DMS114 treated with DMSO at 0.1 percent for 48 hours (cell line): Measurements from ENCODE around the gene ITLN2.
"Not testable (repeated sequence)": the region's sequence is repeated elsewhere in the genome, so short reads cannot be mapped to it uniquely, and the experiment has no call there.

ENCODE experiments used
- DNase-seq: peaks from one replicate; lab custom pipeline; 2025; ENCODE audit not compliant: unreplicated experiment; lab: John Stamatoyannopoulos, UW

The ITLN2 gene

DNA sequence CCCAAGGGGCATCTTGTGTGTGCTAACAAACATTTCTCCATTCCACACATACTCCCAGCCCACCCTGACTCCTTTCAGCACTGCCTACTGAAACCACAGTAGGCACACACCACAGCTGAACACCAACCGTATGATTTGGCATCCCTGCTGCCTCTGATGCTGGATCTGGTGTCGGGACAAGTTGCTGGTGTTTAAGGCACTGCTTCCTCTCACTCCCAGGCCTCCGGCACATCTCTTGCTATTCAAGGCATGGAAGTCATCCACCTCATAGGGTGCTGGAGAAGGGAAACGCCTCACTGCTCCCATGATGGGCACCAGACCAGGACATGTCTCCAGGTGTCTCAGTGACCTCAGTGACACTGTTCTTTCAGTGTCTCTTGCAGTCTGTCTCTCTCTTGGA is 2.4 kb upstream of the ITLN2 start:
- no peak for DNase-seq

DNA sequence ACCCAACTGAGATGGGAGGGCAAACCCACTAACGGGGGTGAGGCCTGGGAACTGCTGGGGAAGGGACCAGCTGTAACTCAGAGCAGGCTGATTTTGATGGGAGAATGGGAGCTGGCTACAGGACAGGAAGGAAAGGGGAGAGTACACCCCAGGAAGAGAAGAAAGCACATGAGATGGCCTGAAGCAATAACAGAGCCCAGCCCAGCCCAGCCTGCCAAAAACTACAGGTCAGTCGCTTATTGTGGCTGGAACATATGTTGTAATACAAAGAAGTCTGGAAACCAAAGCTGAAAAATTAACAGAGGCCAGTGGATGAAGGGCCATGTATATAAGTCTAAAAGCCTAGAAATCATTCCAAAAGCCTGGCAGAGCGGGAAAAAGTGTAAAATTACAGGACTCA is 1.6 kb downstream of the ITLN2 start:
- DNase-seq = no peak

DNA sequence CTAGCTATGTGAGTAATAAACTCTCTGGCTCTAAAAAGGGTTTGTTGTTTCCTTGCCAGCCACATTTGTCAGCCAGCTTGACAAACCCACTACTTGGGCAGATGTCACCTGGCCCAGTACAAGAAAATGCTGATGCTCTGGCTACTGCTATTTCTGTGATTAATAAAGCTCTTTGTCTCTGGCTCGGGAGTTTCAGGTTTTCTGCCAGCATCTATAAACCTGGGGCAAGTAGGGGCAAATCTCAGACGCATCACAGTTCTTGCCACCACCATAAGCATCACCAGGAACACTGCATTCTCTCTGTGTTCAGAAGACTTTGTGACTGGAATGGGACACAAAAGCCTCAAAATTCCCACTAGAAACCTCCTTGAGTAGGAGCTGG is 2.5 kb downstream of the ITLN2 start:
- DNase-seq = no peak

DNA sequence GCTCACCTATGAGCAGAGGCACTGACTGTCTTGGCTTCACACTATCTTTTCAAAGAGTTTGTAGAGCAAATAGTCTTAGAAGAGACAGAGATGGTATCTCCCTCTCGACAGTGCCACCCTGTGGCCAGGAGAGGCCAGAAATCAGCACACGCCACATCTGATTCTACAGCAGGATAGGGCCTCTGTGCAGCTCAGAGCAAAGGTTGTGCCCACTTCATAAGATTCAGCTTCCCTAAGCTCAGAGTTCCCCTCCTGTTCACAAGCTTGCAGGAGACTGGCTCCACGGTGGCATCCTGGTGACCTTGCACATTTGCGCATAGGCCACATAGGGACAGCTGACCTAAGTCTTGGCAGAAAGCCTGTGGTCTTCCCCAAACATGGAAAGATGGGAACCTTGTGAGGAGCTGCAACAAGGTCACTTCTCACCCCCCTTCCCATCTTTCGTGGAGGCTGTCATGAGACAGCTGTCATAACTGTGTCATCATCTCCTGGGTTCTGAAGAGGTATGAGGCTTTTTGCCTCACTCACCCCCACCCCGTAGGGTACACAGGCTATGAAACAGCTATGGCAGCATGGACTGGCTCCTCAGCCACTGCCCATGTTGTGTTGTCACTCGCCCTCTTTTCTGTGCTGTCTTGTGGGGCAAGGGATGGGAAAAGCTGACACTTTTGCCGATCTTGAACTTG is 3.0 kb downstream of the ITLN2 start:
- peak; percentile 43 for DNase-seq

DNA sequence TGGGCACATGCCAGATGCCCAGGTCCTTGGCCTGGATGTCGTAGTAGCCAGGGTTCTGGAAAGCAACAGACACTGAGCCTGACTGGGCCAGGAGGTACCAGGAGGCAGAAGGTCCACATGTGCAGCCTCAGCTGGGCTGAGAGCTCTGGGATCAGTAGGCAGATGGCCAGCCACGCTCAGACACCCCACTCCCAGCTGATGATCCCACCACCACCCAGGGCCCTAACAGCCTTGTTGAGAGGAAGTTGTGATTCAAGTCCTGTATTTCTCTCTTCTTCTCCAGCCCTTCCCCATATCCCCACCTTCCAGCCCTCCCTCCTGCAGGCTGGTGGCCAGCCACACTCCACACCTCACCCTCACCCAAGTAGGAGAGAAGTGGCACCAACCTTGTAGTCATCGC is 4.0 kb downstream of the ITLN2 start:
- no peak for DNase-seq

DNA sequence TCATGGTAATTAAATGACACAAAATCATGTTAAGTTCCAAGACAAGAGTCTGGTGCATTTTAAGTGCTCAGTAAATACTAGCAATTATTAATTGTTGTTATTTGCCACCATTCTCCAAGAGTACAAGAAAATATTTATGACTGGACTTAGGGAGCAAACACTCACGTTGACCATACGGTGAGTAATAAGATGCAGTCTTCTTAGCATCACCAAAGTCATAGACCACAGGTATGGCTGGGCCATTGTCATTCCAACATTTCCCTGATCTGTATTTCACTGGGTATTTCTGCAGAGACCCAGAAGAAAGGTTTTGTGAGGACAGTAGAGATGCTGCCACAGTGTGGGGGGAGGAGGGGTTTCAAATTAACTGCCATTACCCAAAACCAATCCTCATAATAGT is 4.7 kb downstream of the ITLN2 start:
- no peak for DNase-seq

DNA sequence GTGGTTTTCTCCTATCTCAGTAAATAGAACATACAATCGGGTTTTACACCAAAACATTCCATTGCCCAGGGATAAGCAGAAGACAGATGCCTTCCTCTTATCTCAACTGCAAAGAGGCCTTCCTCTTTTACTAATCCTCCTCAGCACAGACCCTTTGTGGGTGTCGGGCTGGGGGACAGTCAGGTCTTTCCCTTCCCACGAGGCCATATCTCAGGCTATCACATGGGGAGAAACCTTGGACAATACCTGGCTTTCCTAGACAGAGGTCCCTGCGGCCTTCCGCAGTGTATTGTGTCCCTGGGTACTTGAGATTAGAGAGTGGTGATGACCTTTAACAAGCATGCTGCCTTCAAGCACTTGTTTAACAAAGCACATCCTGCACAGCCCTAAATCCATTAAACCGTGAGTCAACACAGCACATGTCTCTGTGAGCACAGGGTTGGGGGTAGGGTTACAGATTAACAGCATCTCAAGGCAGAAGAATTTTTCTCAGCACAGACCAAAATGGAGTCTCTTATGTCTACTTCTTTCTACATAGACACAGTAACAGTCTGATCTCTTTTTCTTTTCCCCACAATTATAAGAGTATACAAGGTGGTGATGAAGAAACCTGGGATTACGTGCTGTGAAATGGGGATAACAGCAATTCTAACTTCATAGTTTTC is 5.3 kb downstream of the ITLN2 start:
- not testable (repeated sequence) for DNase-seq

DNA sequence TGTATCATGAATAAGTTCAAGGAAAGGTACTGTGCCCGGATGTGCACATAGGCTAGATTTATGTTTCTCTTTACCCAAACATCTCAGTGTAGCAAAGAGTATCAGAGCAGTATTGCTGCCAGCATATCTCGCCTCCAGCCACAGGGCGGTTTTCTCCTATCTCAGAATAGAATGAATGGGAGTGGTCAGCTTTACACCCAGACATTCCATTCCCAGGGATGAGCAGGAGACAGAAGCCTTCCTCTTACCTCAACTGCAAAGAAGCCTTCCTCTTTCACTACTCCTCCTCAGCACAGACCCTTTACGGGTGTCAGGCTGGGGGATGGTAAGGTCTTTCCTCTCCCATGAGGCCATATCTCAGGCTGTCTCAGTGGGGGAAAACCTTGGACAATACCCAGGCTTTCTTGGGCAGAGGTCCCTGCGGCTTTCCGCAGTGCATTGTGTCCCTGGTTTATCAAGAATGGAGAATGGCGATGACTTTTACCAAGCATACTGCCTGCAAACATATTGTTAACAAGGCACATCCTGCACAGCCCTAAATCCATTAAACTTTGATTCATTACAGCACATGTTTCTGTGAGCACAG is 7.3 kb downstream of the ITLN2 start:
- not testable (repeated sequence) for DNase-seq

DNA sequence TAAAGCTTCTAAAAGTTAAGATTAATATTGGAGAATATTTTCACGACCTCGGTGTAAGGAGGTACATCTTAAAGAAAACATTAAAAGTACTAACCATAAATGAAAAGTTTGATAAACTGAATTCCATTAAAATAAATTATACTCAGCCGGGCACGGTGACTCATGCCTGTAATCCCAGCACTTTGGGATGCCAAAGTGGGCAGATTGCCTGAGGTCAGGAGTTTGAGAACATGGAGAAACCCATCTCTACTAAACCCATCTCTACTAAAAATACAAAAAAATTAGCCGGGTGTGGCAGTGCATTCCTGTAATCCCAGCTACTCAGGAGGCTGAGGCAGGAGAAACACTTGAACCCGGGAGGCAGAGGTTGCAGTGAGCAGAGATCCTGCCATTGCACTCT is 8.7 kb downstream of the ITLN2 start:
- not testable (repeated sequence) for DNase-seq

DNA sequence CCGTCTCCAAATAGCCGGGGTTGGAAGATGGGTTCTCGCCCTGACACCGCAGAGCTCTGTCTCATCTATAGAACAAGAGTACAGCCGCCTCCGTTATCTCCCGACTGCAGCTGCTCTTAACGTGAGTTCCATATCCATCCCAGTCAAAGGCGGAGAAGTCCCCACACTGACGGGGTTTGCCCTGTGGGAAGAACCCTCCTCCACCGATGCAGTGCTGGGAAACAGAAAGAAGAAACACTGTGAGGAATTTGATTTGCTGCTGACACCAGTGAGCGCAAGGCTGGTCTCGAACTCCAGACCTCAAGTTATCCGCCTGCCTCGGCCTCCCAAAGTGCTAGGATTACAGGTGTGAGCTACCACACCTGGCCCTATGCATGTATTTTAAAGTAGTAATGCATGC is 9.5 kb downstream of the ITLN2 start:
- no peak for DNase-seq

DNA sequence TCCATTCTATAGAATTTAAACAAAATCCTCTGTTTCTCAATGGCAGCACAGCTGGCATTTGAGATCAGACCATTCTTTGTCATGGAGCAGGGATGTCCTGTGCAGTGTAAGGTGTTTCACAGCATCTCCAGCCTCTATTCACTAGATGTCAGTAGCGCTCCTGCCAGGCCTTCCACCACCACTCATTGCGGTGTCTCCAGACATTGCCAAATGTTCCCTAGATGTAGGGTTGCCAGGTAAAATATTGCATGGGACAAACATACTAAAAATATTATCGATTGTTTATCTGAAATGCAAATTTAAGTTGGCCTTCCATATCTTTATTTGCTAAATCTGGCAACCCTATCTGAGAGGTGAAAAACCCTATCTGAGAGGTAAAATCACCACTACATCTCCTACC is 11.7 kb downstream of the ITLN2 start:
- peak; percentile 24 for DNase-seq

DNA sequence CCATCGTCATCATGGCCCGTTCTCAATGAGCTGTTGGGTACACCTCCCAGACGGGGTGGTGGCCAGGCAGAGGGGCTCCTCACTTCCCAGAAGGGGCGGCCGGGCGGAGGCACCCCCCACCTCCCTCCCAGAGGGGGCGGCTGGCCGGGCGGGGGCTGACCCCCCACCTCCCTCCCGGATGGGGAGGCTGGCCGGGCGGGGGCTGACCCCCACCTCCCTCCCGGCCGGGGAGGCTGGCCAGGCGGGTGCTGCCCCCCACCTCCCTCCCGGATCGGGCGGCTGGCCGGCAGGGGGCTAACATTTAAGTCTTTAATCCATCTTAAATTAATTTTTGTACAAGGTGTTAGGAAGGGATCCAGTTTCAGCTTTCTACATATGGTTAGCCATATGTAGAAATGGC is 17.9 kb downstream of the ITLN2 start:
- DNase-seq = not testable (repeated sequence)

DNA sequence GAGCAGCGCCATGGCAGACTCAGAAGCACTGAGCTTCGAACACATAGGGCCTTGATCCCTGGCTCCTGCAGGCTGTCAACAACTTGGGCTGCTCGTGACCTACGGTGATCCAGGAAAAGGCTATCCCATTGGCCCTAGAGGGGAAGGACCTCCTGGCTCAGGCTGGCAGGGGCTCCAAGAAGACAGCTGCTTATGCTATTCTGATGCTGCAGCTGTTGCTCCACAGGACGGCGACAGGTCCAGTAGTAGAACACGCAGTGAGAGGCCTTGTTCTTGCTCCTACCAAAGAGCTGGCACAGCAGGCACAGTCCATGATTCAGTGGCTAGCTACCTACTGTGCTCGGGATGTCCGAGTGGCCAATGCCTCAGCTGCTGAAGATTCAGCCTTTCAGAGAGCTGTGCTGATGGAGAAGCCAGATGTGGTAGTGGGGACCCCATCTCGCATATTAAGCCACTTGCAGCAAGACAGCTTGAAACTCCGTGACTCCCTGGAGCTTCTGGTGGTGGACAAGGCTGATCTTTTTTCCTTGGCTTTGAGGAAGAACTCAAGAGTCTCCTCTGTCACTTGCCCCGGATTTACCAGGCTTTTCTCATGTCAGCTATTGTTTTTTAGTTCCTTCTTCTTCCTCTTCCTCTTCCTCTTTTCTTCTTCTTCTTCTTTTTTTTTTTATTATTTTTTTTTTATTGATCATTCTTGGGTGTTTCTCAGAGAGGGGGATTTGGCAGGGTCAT is 18.9 kb downstream of the ITLN2 start:
- no peak for DNase-seq

DNA sequence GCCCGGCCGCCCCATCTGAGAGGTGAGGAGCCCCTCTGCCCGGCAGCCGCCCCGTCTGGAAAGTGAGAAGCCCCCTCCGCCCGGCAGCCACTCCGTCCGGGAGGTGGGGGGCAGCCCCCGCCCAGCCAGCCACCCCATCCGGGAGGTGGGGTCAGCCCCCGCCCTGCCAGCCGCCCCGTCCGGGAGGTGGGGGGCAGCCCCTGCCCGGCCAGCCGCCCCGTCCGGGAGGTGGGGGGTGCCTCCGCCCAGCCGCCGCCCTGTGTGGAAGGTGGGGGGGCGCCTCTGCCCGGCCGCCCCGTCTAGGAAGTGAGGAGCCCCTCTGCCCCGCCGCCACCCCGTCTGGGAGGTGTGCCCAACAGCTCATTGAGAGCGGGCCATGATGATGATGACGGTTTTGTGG is 21.3 kb downstream of the ITLN2 start:
- not testable (repeated sequence) for DNase-seq

DNA sequence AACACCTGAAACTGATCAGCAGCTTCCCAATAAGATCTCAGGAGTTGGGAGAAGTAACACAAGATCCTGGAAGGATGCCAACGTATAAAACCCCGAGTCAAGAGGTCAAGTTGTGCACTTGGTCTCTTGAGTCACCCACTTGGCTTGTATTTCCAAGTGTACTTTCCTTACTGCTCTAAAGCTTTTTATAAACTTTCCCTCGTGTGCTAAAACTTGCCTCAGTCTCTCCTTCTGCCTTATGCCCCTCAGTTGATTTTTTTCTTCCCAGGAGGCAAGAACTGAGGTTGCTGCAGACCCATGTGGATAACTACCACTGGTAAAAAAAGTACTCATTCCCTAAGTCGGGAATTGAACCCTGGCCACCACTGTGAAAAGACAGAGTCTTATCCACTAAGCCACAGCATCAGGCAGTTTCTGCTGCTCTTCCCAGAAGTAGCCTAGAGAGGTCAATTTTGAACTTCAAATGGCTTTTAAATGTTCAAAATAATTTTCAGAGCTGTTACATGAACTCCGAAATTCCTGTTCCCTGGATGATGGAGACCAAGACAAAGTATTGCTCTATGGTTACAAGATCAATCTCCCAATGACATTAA is 28.9 kb downstream of the ITLN2 start:
- peak; percentile 41 for DNase-seq

DNA sequence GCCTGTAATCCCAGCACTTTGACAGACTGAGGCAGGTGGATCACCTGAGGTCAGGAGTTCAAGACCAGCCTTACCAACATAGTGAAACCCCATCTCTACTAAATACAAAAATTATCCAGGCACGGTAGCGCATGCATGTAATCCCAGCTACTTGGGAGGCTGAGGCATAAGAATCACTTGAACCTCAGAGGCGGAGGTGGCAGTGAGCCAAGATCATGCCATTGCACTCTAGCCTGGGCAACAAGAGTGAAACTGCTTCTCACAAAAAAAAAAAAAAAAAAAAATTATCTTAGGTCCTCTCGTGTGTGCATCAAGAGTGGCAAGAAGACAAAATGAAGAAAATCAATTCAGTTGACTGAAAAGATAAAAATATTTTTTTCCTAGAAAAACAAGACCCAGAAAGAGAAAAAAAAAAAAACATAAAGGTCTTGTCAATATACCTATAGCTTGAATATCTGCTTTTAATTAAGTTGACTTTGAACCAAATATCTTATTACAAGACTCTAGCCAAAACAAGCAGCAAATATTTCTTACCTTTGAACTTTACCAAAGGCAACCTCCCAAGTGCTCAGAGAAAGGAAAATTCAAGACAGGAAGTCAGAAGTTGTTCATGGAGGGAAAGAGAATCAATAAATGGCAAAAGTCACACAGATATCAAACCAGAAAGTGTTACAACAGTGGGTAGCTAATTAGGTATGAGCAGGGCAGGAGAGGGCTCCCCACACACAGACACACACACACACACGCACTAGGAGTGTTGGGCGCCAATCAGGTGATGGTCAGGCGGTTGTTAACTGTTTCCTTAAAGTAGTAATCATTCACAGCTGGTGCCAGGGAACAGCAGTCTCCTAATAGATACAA is 29.6 kb downstream of the ITLN2 start:
- DNase-seq = no peak

DNA sequence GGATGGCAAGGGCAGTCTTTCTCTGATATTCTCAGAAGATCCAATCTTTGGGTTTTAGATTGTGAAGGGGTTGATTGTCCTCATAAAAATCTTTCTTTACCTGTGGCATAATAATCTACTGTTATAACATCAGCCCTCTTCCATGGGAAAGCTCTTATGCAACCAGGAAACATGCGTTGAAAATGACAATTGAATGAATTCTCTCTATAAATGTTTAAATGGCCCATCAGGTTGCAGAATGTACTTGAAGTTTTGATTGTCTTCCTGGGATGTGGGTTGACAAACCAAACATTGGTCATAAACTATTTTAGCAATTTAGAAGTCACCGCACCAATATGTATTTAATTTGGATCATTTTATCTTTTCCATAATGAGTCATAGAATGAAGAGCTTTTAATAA is 37.9 kb downstream of the ITLN2 start:
- no peak for DNase-seq

DNA sequence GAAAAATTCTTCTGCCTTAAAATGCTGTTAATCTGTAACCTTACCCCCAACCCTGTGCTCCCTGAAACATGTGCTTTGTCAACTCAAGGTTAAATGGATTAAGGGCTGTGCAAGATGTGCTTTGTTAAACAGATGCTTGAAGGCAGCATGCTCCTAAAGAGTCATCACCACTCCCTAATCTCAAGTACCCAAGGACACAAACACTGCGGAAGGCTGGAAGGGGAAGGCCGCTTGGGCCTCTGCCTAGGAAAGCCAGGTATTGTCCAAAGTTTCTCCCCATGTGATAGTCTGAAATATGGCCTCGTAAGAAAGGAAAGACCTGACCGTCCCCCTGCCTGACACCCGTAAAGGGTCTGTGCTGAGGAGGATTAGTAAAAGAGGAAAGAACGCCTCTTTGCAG is 41.4 kb downstream of the ITLN2 start:
- DNase-seq = not testable (repeated sequence)

DNA sequence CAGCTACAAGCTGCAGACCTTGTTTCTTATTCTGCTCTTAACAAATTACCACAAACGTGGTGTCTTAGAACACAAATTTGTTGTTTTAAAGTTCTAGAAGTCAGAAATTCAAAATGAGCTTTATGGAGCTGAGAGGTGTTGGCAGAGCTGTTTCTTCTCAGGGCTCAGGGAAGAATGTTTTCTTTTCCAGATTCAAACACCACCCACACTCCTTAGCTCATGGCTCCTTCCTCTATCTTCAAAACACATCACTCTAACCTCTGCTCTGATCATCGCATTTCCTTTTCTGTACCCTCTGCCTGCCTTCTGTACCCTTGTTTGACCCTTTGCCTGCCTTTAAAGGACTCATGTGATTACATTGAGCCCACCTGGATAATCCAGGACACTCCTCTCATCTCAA is 42.7 kb downstream of the ITLN2 start:
- no peak for DNase-seq

DNA sequence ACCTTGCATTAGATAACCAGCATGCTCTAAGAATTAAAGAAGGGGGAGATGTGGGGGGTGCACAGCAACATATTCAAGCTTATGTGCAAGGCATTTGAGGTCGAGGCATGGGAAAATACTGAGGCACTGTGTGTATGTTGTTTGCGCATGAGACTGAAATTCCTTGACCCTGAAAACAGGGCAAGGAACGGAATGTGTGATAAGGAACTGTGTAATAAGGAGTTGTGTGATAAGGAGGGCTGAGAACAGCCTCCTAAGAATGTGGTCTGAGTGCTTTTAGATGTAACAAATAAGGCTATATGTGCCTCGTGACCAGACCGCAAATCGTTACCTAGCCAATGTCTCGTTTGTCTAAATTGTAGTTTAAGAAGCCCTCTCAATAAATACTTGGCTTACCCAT is 43.2 kb downstream of the ITLN2 start:
- no peak for DNase-seq
